ENCODE results near the gene MID1IP1. TPM values are rescaled to one million over a fixed set of nuclear protein-coding genes. Genes with fewer than 3 reads are reported as not detected.
A peak's percentile ranks its signal among the peaks of the same experiment; 100 is the strongest.

MID1IP1 gene
- total and polyA plus RNA-seq, 7 experiments from 2014 or later: 15.7 to 61.7 (median 53.5) TPM

DNA sequence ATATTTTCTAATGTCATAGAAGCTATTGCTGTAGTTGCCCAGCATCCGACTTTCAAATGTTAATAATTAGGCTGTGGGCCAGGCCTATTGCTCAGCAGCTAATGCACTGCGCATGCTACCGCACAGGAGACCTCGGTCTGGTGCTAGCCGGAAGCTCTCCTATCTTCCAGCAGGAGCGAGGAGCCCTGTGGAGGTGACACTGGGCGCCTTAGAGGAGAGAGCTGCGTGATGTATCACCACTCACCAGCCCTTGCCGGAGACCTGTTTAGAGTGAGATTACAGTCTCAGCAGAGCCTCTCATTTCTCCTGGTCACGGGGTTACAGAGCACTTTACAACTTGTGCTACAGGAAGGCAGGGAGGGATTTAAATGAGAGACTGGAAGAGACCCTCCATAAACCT is 31.1 kb upstream of the MID1IP1 start:
- intact Hi-C loops (cut with micrococcal nuclease): no loop called here
- Histone ChIP-seq H3K36me3 (ENCODE audit: control insufficient read depth in 2 of 3, insufficient read depth in 3 of 3, low read length in 3 of 3) (no peaks in the 10 kb centered on the region), H3K4me1 (ENCODE audit: control insufficient read depth in 2 of 2, insufficient read depth in 2 of 2, low read length in 2 of 2) (no peaks in the 10 kb centered on the region), H3K4me3 (ENCODE audit: low read length) (no peak overlapping the region), H3K27ac (ENCODE audit: low read depth, low read length) (no peak overlapping the region), H3K9me3 (ENCODE audit: control insufficient read depth in 2 of 3, low read length in 3 of 3) (no peaks in the 10 kb centered on the region), H3K27me3 (ENCODE audit: control insufficient read depth in 2 of 2, insufficient read depth in 2 of 2, low read length in 2 of 2) (no peaks in the 10 kb centered on the region)
- Mint-ChIP-seq H3K4me1 (peaks cover 0 to 2% (median 0%) of the 10 kb centered on the region in 7 donors), H3K27me3 (peaks cover 0 to 5% (median 0%) of the 10 kb centered on the region in 5 donors), H3K36me3 (no peaks in the 10 kb centered on the region), H3K4me3 (no peak overlapping the region), H3K27ac (no peak overlapping the region), H3K9me3 (no peaks in the 10 kb centered on the region)
- POLR2A ChIA-PET: no interaction called here
- DNase-seq (no peak), ATAC-seq (no peak)
- CTCF ChIA-PET: interaction anchor here (0.6 to 1.1 kb wide), 2 partner anchors 190 to 213 kb away, joined by 3 read pairs; no protein-coding TSS in a partner anchor

DNA sequence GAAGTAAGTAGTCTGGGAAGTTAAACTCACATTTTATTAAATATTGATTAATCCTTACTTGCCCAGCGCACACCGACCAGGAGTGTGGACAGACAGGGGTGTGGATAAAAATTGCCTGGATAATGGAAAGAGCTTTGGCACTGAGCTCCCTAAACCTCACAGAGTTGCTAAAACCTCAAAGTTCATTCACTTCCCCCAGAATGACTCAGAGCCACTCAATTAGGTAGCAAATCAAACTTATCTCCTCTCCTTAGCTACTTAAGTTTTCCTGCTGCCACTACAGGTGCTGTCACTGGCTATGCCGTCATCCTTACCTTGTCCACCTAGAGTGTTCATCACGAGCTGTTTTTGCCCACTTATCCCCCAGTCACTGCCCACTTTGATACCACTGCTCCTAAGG is 27.0 kb upstream of the MID1IP1 start:
- no peak overlapping the region for H3K4me3 ChIP-seq (ENCODE audit: low read length)

DNA sequence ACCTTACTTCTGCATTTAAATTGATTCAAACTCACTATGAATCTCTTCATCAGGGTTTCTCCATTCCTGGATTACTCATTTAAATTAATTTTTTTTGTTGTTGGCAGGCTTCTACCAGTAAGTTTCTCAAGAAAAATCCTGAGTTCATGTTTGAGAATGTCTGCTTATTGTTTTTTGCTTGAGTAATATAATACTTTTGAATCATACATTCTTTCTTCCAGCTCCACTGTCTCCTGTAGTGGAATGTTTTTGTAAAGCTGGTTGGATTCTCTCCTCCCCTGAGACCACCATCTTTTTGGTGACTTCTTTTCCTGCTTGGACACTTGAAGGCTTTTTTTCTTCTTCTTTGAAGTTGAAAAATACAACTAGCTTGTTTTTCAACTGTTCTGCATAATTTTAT is 4.3 kb upstream of the MID1IP1 start:
- no peak overlapping the region for H3K27ac ChIP-seq (ENCODE audit: low read depth, low read length)
- H3K27me3 ChIP-seq (ENCODE audit: control insufficient read depth in 2 of 2, insufficient read depth in 2 of 2, low read length in 2 of 2): no peaks in the 10 kb centered on the region
- intact Hi-C loops (cut with micrococcal nuclease): no loop called here
- Mint-ChIP-seq H3K4me3 (no peak overlapping the region), H3K4me1 (peaks cover 0 to 12% (median 6%) of the 10 kb centered on the region in 7 donors), H3K27ac (no peak overlapping the region), H3K9me3 (no peaks in the 10 kb centered on the region), H3K27me3 (peaks cover 0 to 6% (median 0%) of the 10 kb centered on the region in 5 donors), H3K36me3 (no peaks in the 10 kb centered on the region)
- no peak for DNase-seq
- no peak overlapping the region for H3K4me3 ChIP-seq (ENCODE audit: low read length)
- ChIA-PET CTCF (no interaction called here), POLR2A (no interaction called here)
- ATAC-seq: no peak
- no peaks in the 10 kb centered on the region for H3K36me3 ChIP-seq (ENCODE audit: control insufficient read depth in 2 of 3, insufficient read depth in 3 of 3, low read length in 3 of 3)
- no peaks in the 10 kb centered on the region for H3K9me3 ChIP-seq (ENCODE audit: control insufficient read depth in 2 of 3, low read length in 3 of 3)
- no peaks in the 10 kb centered on the region for H3K4me1 ChIP-seq (ENCODE audit: control insufficient read depth in 2 of 2, insufficient read depth in 2 of 2, low read length in 2 of 2)

More for the DNA sequence above, 27.0 kb upstream of the MID1IP1 start:
- no peaks in the 10 kb centered on the region for H3K9me3 ChIP-seq (ENCODE audit: control insufficient read depth in 2 of 3, low read length in 3 of 3)
- Mint-ChIP-seq H3K27ac (no peak overlapping the region), H3K36me3 (no peaks in the 10 kb centered on the region), H3K27me3 (peaks cover 0 to 5% (median 0%) of the 10 kb centered on the region in 5 donors), H3K9me3 (peaks cover 0 to 2% (median 0%) of the 10 kb centered on the region in 11 donors), H3K4me3 (no peak overlapping the region), H3K4me1 (peaks cover 0 to 2% (median 0%) of the 10 kb centered on the region in 7 donors)
- POLR2A ChIA-PET: no interaction called here
- H3K4me1 ChIP-seq (ENCODE audit: control insufficient read depth in 2 of 2, insufficient read depth in 2 of 2, low read length in 2 of 2): no peaks in the 10 kb centered on the region
- H3K27me3 ChIP-seq (ENCODE audit: control insufficient read depth in 2 of 2, insufficient read depth in 2 of 2, low read length in 2 of 2): no peaks in the 10 kb centered on the region
- no peak overlapping the region for H3K27ac ChIP-seq (ENCODE audit: low read depth, low read length)
- ATAC-seq (no peak), DNase-seq (no peak)
- CTCF ChIA-PET: interaction anchor here (0.7 kb wide), 1 partner anchor 377 kb away, joined by 3 read pairs; no protein-coding TSS in a partner anchor
- intact Hi-C loops (cut with micrococcal nuclease): no loop called here
- no peaks in the 10 kb centered on the region for H3K36me3 ChIP-seq (ENCODE audit: control insufficient read depth in 2 of 3, insufficient read depth in 3 of 3, low read length in 3 of 3)

GRCh38 chrX:38798956-38799355 is 2.3 kb upstream of the MID1IP1 start:
- POLR2A ChIA-PET: interaction anchor here (0.5 to 1.2 kb wide), 2 partner anchors 8 to 47 kb away, joined by 3 to 4 read pairs; no protein-coding TSS in a partner anchor
- H3K27ac Mint-ChIP-seq: no peak overlapping the region

GRCh38 chrX:38799995-38800580 is 1.2 kb upstream of the MID1IP1 start:
- no peaks in the 10 kb centered on the region for H3K27me3 ChIP-seq (ENCODE audit: control insufficient read depth in 2 of 2, insufficient read depth in 2 of 2, low read length in 2 of 2)
- intact Hi-C loops (cut with micrococcal nuclease): loop anchor here (1.0 to 10.0 kb wide), 14 partner anchors 17 to 1935 kb away; partner anchors contain the start of genes BCOR (in 2 of the 2), MED14 (in 2 of the 2), ATP6AP2 (in 1 of the 2) and CXorf38 (in 1 of the 2)
- no peaks in the 10 kb centered on the region for H3K4me1 ChIP-seq (ENCODE audit: control insufficient read depth in 2 of 2, insufficient read depth in 2 of 2, low read length in 2 of 2)
- peak in 3 of 9 donors; percentile 40 to 49 (median 42) for DNase-seq
- Mint-ChIP-seq H3K27me3 (peaks cover 0 to 6% (median 0%) of the 10 kb centered on the region in 5 donors), H3K36me3 (peaks cover 0 to 16% (median 0%) of the 10 kb centered on the region in 5 donors), H3K4me3 (peak overlapping the region in 7 of 10 donors; percentile 3 to 64 (median 49)), H3K27ac (peak overlapping the region; percentile 36 to 81 (median 55)), H3K4me1 (peaks cover 0 to 16% (median 13%) of the 10 kb centered on the region in 7 donors), H3K9me3 (no peaks in the 10 kb centered on the region)
- H3K4me3 ChIP-seq (ENCODE audit: low read length): no peak overlapping the region
- ATAC-seq: no peak
- no peaks in the 10 kb centered on the region for H3K9me3 ChIP-seq (ENCODE audit: control insufficient read depth in 2 of 3, low read length in 3 of 3)
- ChIA-PET CTCF (interaction anchor here (0.6 to 2.0 kb wide), 7 partner anchors 17 to 434 kb away, joined by 3 to 12 read pairs (median 3); no protein-coding TSS in a partner anchor), POLR2A (interaction anchor here (0.6 to 2.3 kb wide), 4 partner anchors 9 to 82 kb away, joined by 3 to 13 read pairs (median 4); no protein-coding TSS in a partner anchor)
- peak overlapping the region; percentile 12 for H3K27ac ChIP-seq (ENCODE audit: low read depth, low read length)
- H3K36me3 ChIP-seq (ENCODE audit: control insufficient read depth in 2 of 3, insufficient read depth in 3 of 3, low read length in 3 of 3): peaks cover 0 to 13% (median 0%) of the 10 kb centered on the region in 3 experiments

More at GRCh38 chrX:38798956-38799355, 2.3 kb upstream of the MID1IP1 start:
- DNase-seq (no peak), ATAC-seq (no peak)
- H3K9me3 Mint-ChIP-seq: no peaks in the 10 kb centered on the region
- peaks cover 0 to 3% (median 0%) of the 10 kb centered on the region in 3 experiments for H3K36me3 ChIP-seq (ENCODE audit: control insufficient read depth in 2 of 3, insufficient read depth in 3 of 3, low read length in 3 of 3)
- intact Hi-C loops (cut with micrococcal nuclease): no loop called here
- no peak overlapping the region for H3K4me3 ChIP-seq (ENCODE audit: low read length)
- CTCF ChIA-PET: interaction anchor here (0.9 to 2.0 kb wide), 3 partner anchors 18 to 188 kb away, joined by 3 to 12 read pairs (median 4); no protein-coding TSS in a partner anchor
- no peaks in the 10 kb centered on the region for H3K27me3 ChIP-seq (ENCODE audit: control insufficient read depth in 2 of 2, insufficient read depth in 2 of 2, low read length in 2 of 2)
- H3K27me3 Mint-ChIP-seq: peaks cover 0 to 6% (median 0%) of the 10 kb centered on the region in 5 donors
- peaks cover 0 to 16% (median 13%) of the 10 kb centered on the region in 7 donors for H3K4me1 Mint-ChIP-seq
- no peaks in the 10 kb centered on the region for H3K4me1 ChIP-seq (ENCODE audit: control insufficient read depth in 2 of 2, insufficient read depth in 2 of 2, low read length in 2 of 2)
- H3K27ac ChIP-seq (ENCODE audit: low read depth, low read length): no peak overlapping the region
- H3K9me3 ChIP-seq (ENCODE audit: control insufficient read depth in 2 of 3, low read length in 3 of 3): no peaks in the 10 kb centered on the region
- H3K36me3 Mint-ChIP-seq: peaks cover 0 to 9% (median 0%) of the 10 kb centered on the region in 5 donors
- no peak overlapping the region for H3K4me3 Mint-ChIP-seq

GRCh38 chrX:38803243-38803587 is 2.0 kb downstream of the MID1IP1 start:
- ATAC-seq (no peak), DNase-seq (no peak)
- H3K27me3 ChIP-seq (ENCODE audit: control insufficient read depth in 2 of 2, insufficient read depth in 2 of 2, low read length in 2 of 2): no peaks in the 10 kb centered on the region
- peak overlapping the region; percentile 74 for H3K4me3 ChIP-seq (ENCODE audit: low read length)
- Mint-ChIP-seq H3K36me3 (peaks cover 0 to 34% (median 4%) of the 10 kb centered on the region in 5 donors), H3K4me3 (peak overlapping the region; percentile 88 to 95 (median 93)), H3K4me1 (peaks cover 0 to 29% (median 18%) of the 10 kb centered on the region in 7 donors), H3K27ac (peak overlapping the region; percentile 92 to 98 (median 95)), H3K9me3 (peaks cover 0 to 1% (median 0%) of the 10 kb centered on the region in 11 donors), H3K27me3 (no peaks in the 10 kb centered on the region)
- peaks cover 0 to 13% (median 0%) of the 10 kb centered on the region in 3 experiments for H3K36me3 ChIP-seq (ENCODE audit: control insufficient read depth in 2 of 3, insufficient read depth in 3 of 3, low read length in 3 of 3)
- ChIA-PET POLR2A (interaction anchor here (0.7 to 7.2 kb wide), 5 partner anchors 9 to 180 kb away, joined by 3 to 51 read pairs (median 3); no protein-coding TSS in a partner anchor), CTCF (no interaction called here)
- no peaks in the 10 kb centered on the region for H3K9me3 ChIP-seq (ENCODE audit: control insufficient read depth in 2 of 3, low read length in 3 of 3)
- H3K27ac ChIP-seq (ENCODE audit: low read depth, low read length): peak overlapping the region; percentile 77
- peaks cover 6% of the 10 kb centered on the region in 2 donors for H3K4me1 ChIP-seq (ENCODE audit: control insufficient read depth in 2 of 2, insufficient read depth in 2 of 2, low read length in 2 of 2)
- intact Hi-C loops (cut with micrococcal nuclease): loop anchor here (5.0 to 10.0 kb wide), 12 partner anchors 89 to 1932 kb away; partner anchors contain the start of genes BCOR (in 2 of the 2), MED14 (in 2 of the 2), ATP6AP2 (in 1 of the 2) and CXorf38 (in 1 of the 2)
